ENCODE data around the gene PTPN12.

PTPN12 gene

DNA sequence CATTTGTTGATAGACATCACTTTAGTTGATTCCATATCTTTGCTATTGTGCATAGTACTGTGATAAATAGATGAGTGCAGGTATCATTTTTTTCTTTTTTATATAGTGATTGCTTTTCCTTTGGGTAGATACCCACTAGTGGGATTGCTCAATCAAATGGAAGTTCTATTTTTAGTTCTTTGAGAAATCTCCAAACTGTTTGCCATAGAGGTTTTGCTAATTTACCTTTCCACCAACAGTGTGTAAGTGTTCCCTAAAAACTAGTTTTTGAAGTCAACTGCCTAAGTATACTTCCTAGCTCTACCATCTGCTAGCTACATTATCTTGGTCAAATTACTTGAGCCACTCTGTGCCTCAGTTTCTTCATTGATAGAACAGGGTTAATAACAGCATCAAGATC is 127.6 kb downstream of the PTPN12 start:
- no peak for DNase-seq (ENCODE audit: low spot score)

DNA sequence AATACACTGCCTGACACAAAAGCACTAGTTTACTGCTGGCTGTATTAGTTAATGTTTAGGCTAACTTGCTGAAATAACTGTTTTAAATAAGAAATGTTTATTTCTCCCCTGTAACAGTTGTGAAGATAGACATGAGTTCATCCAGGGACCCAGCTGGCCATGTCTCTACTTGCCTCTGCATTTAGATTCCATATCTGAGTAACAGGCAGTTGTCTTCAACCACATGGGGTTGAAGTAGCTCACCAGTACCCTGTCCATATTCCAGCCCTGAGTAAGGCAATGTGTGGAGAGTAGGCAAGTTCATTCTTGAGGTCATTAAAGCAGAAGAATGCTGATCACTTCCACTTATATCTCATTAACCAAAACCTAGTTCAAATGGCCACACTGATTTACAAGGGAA is 128.1 kb downstream of the PTPN12 start:
- DNase-seq (ENCODE audit: low spot score): no peak

GRCh38 chr7:77667459-77668086 is 130.5 kb downstream of the PTPN12 start:
- no peak for DNase-seq (ENCODE audit: low spot score)

- no peak for DNase-seq (ENCODE audit: low spot score)
These were observed 137.8 kb downstream of the PTPN12 start for GRCh38 chr7:77674878-77675277.

DNA sequence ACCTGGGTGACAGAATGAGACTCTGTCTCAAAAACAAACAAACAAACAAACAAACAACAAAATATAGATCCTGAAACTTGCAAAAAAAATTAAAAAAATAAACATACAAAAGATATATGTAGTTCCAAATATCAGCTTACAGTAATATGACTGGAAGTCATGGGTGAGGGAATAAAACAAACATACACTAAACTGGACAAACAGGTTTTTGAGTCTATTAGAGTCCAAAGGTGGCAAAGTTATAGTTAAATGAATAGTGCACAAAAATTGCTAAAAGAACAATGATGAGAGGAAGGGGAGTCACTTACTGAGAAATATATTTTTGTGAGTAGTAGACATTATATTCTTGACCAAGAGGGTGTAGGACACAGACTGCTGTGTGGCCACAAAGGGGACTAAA is 142.5 kb downstream of the PTPN12 start:
- no peak for DNase-seq (ENCODE audit: low spot score)

DNA sequence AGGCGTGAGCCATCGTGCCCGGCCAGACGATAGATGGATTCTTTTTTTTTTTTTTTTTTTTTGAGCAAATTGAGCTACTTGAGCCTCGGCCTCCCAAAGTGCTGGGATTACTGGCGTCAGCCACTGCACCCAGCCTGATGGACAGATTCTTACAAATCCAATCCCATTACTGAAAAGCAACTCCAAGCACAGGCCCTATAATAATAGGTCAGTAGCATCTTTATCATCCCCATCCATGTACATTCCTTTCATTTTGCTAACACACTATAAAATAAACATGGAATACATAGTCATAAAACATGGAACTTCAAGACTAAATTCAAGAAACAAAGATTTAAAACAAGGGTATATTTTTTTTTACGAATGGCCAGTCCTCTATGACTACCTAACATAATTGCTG is 143.2 kb downstream of the PTPN12 start:
- no peak for DNase-seq (ENCODE audit: low spot score)

DNA sequence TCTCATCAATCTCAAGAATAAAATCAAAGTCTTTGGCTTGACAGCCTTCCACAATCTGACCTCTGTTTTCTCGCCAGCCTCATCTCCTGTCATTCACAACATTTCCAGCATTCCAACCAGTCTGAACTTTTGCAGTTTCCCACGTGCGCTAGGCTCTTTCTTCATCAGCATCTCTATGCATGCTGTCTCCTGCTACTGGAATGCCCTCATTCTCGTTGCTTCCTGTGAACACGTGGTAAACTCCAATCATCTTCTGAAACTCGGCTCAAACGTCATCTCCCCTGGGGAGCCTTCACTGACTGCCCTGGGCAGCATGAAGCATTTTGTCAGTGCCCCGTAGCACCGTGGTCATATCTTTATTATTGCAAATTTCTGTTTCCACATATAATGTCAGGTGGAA is 146.9 kb downstream of the PTPN12 start:
- no peak for DNase-seq (ENCODE audit: low spot score)

DNA sequence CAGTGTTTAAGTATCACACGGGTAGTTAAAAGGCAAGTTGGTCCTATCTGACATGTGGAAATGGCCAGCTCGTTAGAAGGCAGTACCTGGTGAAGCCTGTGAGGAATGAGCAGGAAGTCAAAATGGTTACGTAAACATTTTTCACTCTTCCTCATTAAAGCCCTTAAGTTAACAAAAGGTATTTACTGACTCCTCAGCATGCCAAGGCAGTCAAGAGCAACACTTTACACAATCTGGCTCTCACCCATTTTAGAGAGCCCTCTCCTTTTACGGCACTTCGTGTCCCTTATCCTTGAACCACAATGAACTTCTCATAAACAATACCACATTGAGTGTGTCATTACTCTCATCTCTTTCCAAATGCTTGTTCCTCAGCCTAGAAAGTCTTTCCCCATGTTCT is 148.1 kb downstream of the PTPN12 start:
- DNase-seq (ENCODE audit: low spot score): no peak

DNA sequence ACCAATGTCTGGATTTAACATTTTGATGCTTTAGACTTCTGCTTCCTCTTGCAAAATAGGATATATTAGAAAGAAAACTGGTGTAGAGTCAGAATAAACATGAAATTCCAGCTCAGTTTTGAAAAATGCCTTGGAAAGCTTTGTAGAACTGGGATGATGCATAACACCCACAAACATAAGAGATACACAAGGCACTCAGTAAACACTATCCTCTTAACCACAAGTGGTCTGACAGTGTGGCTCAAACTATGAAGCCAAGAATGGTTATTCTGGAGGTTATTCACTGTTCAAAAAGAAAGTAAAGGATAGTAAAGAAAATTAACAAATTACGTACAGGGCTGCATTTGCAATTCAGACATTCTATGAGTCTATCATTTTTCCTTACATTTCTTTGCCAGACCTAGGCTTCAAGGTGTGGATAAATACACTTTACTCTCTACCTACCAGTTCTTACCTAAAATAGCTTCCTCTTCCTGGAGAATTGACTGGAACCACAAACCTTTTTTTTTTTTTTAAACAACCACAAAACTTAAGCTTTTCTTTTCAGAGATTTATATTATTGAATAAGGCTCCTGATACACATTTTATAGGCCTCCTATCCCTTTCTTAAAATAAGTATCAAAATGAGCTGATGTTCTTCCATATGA is 150.1 kb downstream of the PTPN12 start:
- no peak for DNase-seq (ENCODE audit: low spot score)

GRCh38 chr7:77687747-77688144 is 150.7 kb downstream of the PTPN12 start:
- no peak for DNase-seq (ENCODE audit: low spot score)

All from NAMALWA (cell line).